ENCODE measurements around the gene ANKFN1.
"Not testable (repeated sequence)": the region's sequence is repeated elsewhere in the genome, so short reads cannot be mapped to it uniquely, and the experiment has no call there.

The ANKFN1 gene

GRCh38 chr17:56359518-56359917, 206.2 kb downstream of the ANKFN1 start:
- DNase-seq: no peak

- no peak for DNase-seq
These were observed 214.1 kb downstream of the ANKFN1 start for GRCh38 chr17:56367366-56367765.

DNA sequence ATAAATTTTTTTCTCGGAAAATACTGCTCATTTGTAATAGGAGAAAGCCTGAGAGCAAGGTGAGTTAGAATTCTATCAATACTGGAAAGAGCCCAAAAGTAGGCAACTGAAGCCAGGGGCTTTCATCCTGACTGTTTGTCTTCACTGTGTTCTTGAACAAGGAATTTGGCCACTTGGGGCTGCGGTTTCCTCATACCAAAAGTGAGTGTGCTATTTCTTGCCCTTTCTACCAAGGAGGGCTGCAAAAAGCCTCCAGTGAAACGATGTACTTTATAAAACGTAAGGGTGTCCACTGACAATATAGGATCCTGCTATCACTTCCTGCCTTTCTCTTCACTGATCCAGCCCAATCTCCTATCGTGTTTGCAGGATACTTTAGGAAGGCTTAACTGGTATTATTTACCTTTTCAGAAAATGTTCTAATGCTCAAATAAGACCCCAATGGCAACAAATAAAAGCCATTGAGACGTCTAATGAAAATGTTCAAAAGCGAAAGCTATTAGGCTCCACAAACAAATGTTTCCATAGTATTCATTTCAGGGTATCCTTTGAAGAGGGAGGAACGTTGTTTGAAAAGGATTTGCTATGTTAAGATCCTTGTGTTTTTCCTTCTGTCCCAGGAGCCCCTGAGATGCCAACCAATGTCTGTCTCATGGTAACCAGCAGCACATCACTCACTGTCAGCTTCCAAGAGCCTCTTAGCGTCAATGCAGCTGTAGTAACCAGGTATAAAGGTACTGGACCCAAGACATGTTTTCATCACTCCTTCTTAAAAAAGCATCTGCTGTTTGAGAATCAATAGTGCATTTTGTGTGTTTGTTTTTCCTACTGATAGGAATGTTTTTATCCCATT, 220.9 kb downstream of the ANKFN1 start:
- no peak for DNase-seq

GRCh38 chr17:56389356-56389755, 236.1 kb downstream of the ANKFN1 start:
- no peak for DNase-seq

GRCh38 chr17:56392321-56392720, 239.0 kb downstream of the ANKFN1 start:
- no peak for DNase-seq

DNA sequence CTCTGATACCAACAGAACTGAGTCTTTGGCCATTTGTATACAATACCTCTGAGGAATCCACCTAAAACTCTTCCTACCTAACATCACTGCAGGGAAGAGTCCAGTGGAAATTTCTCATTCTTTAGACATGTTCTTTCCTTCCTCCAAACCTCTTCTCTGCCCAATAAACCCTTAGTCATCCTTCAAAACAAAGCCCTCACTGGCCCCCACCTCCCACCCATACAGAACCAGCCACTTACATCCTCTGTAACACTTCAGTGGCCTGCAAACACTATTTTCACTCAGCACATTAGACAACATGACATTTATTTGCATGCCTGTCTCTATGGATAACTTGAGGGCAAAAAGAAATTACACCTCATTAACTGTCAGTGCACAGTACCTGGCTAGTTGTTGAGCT, 239.9 kb downstream of the ANKFN1 start:
- DNase-seq: no peak

DNA sequence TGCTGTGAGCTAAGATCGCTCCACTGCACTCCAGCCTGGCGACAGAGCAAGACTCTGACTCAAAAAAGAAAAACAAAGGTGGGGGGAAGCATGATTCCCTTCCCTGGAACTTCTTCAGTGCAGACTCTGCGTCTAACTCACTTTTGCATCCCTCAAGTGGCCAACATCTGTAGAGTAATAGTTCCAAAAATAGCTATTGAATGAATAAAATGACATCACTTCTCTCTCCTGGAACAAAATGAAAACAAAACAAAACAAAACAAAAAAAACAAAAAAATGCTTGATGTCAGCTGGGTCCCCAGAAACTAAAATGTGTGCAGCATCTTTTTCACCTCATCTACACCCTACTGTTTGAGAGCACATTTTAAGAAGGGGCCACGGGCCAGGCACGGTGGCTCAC, 242.5 kb downstream of the ANKFN1 start:
- DNase-seq: no peak

DNA sequence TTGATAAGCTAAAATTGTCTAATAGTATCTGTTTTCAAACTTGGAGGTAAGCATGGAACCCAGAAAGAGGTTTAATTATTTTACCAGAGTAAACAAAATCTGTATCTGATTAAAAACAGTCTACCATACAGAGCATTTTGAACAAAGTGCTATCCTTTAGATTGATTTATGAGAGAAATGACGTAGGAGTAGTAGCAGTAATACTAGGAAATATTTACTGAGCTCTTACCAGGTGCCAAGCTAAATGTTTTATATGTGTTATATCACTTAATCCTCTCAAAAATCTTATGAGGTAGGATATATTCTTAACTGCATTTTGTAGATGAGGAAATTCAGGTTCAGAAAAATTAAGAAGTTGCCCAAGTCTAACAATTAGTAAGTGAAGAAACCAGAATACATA, 253.8 kb downstream of the ANKFN1 start:
- no peak for DNase-seq

GRCh38 chr17:56412356-56412755, 259.1 kb downstream of the ANKFN1 start:
- DNase-seq: not testable (repeated sequence)

- no peak for DNase-seq
These were observed 263.5 kb downstream of the ANKFN1 start for GRCh38 chr17:56416682-56417351.

DNA sequence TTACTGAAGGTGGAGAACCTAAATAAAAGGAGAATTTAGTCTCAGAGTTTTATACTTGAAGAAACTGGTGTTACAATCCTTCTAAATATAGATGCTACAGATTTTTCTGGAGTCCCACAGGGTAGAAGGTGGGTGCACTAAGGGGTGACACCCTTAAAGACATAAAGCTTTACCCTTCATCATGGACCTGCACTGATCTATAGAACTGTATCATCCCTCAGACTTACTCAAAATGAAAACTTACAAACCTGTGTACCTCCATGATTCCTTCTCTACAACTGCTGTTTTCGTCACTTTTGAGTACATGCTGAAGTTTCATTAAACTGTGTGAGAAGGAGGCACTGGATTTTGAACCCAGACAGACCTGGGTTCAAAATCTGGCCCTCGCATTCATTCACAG, 270.7 kb downstream of the ANKFN1 start:
- no peak for DNase-seq

DNA sequence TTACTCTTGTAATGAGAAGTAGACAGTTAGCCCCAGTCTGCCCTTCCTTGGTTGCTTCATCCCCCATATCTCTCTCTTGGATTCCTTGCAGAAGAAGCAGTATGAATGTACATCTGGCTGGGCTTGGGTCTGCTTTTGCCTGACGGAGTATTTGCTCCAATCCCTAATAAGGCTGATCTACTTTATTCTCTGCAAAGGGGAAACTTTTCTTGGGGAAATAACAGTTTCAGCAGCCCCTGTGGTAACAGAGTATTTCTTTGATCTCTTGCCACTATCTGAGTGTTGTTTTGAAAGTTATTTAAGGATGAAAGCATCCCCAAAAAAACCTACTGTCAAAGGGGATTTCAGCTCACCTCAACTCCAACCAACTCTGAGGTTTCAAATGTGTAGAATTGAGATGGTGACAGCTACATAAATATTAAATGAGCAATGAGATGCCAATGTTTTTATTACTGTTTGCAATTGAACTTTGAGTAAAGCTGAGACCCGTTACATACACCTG, 271.3 kb downstream of the ANKFN1 start:
- DNase-seq: no peak

DNA sequence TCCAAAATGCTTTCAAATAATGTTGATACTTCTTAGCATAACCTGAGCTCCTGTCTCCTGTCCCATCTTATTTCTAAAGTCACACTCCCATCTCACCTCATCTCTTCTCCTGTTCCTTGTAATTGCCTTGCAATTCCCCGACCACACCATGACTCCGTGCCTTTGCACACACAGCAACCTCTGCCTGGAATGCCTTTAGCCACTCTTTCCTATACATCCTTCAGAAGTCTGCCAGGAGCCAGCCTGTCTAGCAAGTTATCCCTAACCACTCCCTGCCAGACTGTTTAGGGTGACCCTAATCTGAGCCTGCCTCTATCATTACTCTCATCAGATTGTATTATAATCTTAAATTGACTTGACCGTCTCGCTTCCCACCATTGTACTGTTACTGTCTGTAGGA, 272.2 kb downstream of the ANKFN1 start:
- no peak for DNase-seq

- no peak for DNase-seq
These were observed 273.6 kb downstream of the ANKFN1 start for GRCh38 chr17:56426901-56427300.

DNA sequence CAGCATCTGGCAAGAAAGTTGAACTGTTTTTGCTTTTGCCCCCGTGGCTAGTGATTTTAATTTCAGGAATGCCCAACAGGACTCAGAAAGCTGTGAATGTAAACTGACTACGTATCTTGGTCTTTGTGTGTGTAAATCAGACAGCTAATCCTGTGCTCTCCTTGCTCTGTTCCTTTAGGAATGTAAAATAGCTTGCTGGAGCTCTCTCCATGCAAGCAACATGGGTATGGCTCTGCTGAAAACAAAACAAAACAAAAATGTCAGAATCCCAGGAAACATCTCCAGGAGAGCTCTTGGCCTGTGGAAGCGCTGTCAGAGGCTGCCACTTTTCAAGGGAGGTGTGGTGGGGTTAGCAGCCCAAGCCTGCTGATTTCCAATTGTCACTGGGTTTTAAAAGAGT, 278.5 kb downstream of the ANKFN1 start:
- no peak for DNase-seq

DNA sequence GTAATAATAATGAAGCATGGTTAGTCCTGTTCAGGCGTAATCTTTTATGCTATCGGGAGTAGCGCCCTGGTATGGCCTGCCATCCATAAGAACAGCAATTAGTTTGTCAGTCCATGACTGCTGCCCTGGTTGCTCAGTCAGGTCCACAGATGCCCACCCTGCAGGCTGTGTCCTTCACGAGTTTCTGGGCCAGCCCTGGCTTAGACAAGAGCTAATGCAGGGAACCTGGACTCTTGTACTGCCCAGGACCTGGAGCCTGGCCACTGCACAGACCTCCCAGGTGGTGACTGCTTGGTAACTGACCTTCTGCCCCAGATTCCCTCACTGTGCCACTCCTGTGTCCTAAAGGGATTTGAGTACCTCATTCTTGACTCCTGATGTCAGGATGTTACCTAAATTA, 279.2 kb downstream of the ANKFN1 start:
- no peak for DNase-seq

DNA sequence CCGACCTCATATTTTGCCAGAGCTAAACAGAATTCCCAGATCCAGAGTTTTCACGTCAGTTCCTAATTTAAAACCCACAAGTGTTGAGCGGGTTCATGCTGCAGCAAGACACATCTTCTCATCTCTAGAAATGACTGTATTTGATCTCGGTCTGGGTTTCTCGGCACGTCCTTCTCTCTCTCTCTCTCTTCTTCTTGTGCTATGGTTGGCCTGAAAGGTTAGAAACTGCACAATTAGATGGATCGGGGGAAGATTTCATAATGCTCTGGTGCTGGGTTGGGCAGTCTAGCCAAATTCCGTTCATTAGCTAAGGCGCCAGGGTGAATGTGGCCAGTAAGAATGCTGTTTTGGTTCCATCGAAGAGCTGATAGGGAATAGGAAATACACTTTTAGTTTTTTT, 281.3 kb downstream of the ANKFN1 start:
- no peak for DNase-seq

DNA sequence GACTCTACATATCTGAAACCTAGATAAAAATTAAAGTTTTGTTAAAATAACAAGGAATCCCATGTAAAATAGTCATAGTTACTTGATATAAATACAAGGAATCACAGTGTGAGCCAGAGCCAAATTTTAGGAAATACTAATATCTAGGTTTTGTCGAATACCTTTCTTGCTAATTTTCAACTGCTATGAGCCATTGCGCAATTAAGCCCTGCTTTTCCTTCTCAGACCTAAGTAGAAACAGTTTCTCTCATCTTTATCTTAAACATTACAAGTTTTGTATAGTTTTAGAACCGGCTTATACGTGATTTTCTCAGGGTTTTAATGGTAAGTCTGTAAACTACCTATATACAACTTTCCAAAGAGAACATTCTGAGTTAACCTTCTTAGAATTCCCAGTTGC, 282.9 kb downstream of the ANKFN1 start:
- no peak for DNase-seq

DNA sequence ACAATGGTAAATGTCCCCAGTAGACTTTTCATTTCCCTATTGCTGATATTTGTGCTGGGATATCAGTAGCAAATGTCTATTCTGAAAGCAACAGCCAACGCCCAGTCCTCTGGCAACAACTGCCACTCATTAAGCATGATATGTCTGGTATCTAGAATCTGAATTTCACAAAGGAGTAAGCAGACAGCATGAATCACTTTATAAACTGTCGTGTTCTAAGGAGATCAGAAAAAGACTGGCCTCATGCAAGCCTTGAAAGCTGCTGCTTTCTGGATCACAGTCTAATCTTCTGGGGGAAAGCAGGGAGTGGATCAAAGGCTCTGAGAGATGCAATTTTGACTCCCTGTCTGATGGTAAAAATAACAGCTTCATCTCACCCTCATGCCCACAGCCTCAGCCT, 287.1 kb downstream of the ANKFN1 start:
- DNase-seq: no peak

DNA sequence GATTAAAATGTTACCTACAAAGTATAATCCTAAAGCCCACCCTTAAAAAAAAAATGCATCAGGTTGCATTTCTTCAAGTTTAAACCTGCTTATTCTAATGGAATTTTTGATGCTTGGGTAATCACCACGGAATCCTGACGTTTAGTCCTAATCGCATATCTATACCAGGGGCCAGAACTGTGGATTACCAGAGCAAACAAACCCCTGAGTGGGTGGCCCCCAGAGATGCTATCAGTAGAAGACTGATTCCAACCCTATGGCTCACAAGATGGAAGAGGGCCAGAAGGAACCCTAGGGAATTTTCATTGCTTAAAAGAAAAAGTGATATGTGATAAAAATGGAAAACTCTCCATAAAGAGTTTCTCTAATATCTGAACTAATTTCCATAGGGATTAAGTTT, 288.0 kb downstream of the ANKFN1 start:
- no peak for DNase-seq

GRCh38 chr17:56445692-56446411, 292.6 kb downstream of the ANKFN1 start:
- DNase-seq: no peak

DNA sequence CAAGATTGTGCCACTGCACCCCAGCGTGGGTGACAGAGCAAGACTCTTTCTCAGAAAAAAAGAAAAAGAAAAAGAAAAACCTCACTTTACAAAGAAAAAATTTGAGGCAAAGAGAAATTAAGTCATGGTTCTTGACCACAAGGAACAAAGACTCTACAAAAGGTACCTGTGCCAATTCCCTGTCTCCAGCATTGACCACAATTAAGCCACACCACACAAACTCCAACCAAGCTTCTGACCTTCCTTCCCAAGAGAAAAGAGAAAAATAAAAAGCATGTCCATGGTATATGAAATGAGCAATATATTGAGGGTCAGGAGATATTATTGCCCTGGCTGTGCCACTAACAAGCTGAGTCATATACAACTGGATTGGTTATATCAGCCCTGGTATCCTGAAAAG, 293.9 kb downstream of the ANKFN1 start:
- no peak for DNase-seq

GRCh38 chr17:56448371-56448770, 295.1 kb downstream of the ANKFN1 start:
- DNase-seq: no peak

DNA sequence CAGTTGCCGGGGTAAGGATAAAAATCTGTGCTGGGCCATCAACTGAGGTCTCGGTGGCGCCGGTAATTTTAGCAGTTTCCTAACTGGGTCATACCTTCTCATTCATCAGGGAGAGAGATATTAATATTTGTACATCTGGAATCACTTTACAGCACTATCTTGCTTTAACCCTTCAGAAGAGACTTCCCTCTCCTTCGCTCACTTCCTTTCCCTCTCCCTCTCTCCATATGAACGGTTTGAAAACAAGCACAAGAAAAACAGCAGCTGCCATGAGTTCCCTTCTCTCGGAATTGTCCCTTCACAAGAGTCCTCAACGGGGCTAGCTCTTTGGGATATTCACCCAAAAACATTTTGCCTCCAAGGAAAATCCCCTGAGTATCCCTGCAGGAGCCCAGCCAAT, 295.9 kb downstream of the ANKFN1 start:
- DNase-seq: no peak
